Activated T-helper 2 cell treated with anti-CD3 and anti-CD28 coated beads, Interferon-gamma antibody, Interleukin-2, Interleukin-4, amounts not matched to agents 10 μg/mL and 5 μg/mL and 100 μg/mL, durations not matched to agents 14 hours and 24 hours and 36 hours (primary cell): ENCODE results near the gene DVL1. TPM values are rescaled to one million over a fixed set of nuclear protein-coding genes. Genes with fewer than 3 reads are reported as not detected.
"Not testable (repeated sequence)": the region's sequence is repeated elsewhere in the genome, so short reads cannot be mapped to it uniquely, and the experiment has no call there.

Source experiments
- DNase-seq: peaks from one replicate; pipeline ENCODE4 v3.0.0; 2021; ENCODE audit warnings: low spot score
- H3K27ac Mint-ChIP-seq: one replicate; pipeline ENCODE4 v1.8.0; 2021; ENCODE audit warnings: mixed read lengths
- H3K27me3 Mint-ChIP-seq: one replicate; pipeline ENCODE4 v1.8.0; 2021; ENCODE audit warnings: low read depth, mixed read lengths
- H3K36me3 Mint-ChIP-seq: one replicate; pipeline ENCODE4 v1.8.0; 2021; ENCODE audit warnings: low read depth, mixed read lengths
- H3K4me1 Mint-ChIP-seq: one replicate; pipeline ENCODE4 v1.8.0; 2021; ENCODE audit warnings: low read depth, mixed read lengths
- H3K4me3 Mint-ChIP-seq: one replicate; pipeline ENCODE4 v1.8.0; 2021; ENCODE audit warnings: low read depth, mild to moderate bottlenecking, moderate library complexity, mixed read lengths
- H3K9me3 Mint-ChIP-seq: one replicate; pipeline ENCODE4 v1.8.0; 2021; ENCODE audit warnings: mixed read lengths
- intact Hi-C: fragments of 100-400 bp; cut with micrococcal nuclease; formaldehyde crosslinking; loops from one replicate; pipeline ENCODE4 v1.15.1; 2023
- total RNA-seq: library from RNA; stranded (reverse); gene quantifications from 2 replicates; pipeline ENCODE4 v1.2.3, GENCODE V29; 2022

The DVL1 gene
- total RNA-seq, 1 donor from 2014 or later, result 60.7 TPM

- H3K36me3 Mint-ChIP-seq, result peaks cover 46% of the 10 kb centered on the region
- H3K27me3 Mint-ChIP-seq, intact Hi-C loops, H3K27ac Mint-ChIP-seq, H3K9me3 Mint-ChIP-seq, H3K4me1 Mint-ChIP-seq, DNase-seq, H3K4me3 Mint-ChIP-seq: not testable (repeated sequence)
Measured at GRCh38 chr1:1385339-1385738, 36.1 kb upstream of the DVL1 start.

GRCh38 chr1:1381294-1381693 lies 32.1 kb upstream of the DVL1 start:
- Mint-ChIP-seq H3K4me3 (no peak overlapping the region), H3K9me3 (no peaks in the 10 kb centered on the region), H3K4me1 (peaks cover 7% of the 10 kb centered on the region), H3K27ac (no peak overlapping the region), H3K27me3 (no peaks in the 10 kb centered on the region), H3K36me3 (peaks cover 7% of the 10 kb centered on the region)
- intact Hi-C loops, result no loop called here
- DNase-seq, result no peak

GRCh38 chr1:1380860-1381259 lies 31.6 kb upstream of the DVL1 start:
- no peak overlapping the region for H3K4me3 Mint-ChIP-seq
- H3K4me1 Mint-ChIP-seq, result peaks cover 7% of the 10 kb centered on the region
- H3K9me3 Mint-ChIP-seq, result no peaks in the 10 kb centered on the region
- intact Hi-C loops, result no loop called here
- peaks cover 3% of the 10 kb centered on the region for H3K36me3 Mint-ChIP-seq
- H3K27ac Mint-ChIP-seq, result no peak overlapping the region
- H3K27me3 Mint-ChIP-seq, result no peaks in the 10 kb centered on the region
- no peak for DNase-seq

- no peak for DNase-seq
- no peak overlapping the region for H3K4me3 Mint-ChIP-seq
- intact Hi-C loops, result loop anchor here (10.0 kb wide), 1 partner anchor 73 kb away; the partner anchor contains the start of genes ACAP3 and PUSL1
- H3K4me1 Mint-ChIP-seq, result peaks cover 14% of the 10 kb centered on the region
- no peak overlapping the region for H3K27ac Mint-ChIP-seq
- peaks cover 12% of the 10 kb centered on the region for H3K36me3 Mint-ChIP-seq
- H3K9me3 Mint-ChIP-seq, result no peaks in the 10 kb centered on the region
- H3K27me3 Mint-ChIP-seq, result no peaks in the 10 kb centered on the region
Measured at GRCh38 chr1:1377540-1378205, 28.5 kb upstream of the DVL1 start.

GRCh38 chr1:1376551-1377226 lies 27.5 kb upstream of the DVL1 start:
- intact Hi-C loops, result loop anchor here (10.0 kb wide), 1 partner anchor 72 kb away; the partner anchor contains the start of genes ACAP3 and PUSL1
- Mint-ChIP-seq H3K36me3 (peaks cover 15% of the 10 kb centered on the region), H3K9me3 (no peaks in the 10 kb centered on the region), H3K4me1 (peaks cover 16% of the 10 kb centered on the region), H3K4me3 (peak overlapping the region; percentile 87), H3K27me3 (no peaks in the 10 kb centered on the region), H3K27ac (peak overlapping the region; percentile 95)
- no peak for DNase-seq

GRCh38 chr1:1374929-1375662 lies 25.9 kb upstream of the DVL1 start, which contains the start of gene AURKAIP1:
Gene AURKAIP1 (minus strand): TSS chr1:1375207. CDS start chr1:1374756, 451 bp downstream.
- peak; percentile 97 for DNase-seq
- peaks cover 15% of the 10 kb centered on the region for H3K36me3 Mint-ChIP-seq
- peaks cover 16% of the 10 kb centered on the region for H3K4me1 Mint-ChIP-seq
- no peaks in the 10 kb centered on the region for H3K9me3 Mint-ChIP-seq
- peak within 1 kb of the TSS; percentile 87 for H3K4me3 Mint-ChIP-seq
- peak within 1 kb of the TSS; percentile 95 for H3K27ac Mint-ChIP-seq
- no peaks in the 10 kb centered on the region for H3K27me3 Mint-ChIP-seq
- intact Hi-C loops, result loop anchor here (1.0 to 10.0 kb wide), 4 partner anchors 24 to 70 kb away; partner anchors contain the start of genes ACAP3, CCNL2, DVL1 and MRPL20

GRCh38 chr1:1374589-1374928 lies 25.3 kb upstream of the DVL1 start:
- no peaks in the 10 kb centered on the region for H3K27me3 Mint-ChIP-seq
- peak overlapping the region; percentile 33 for H3K27ac Mint-ChIP-seq
- intact Hi-C loops, result loop anchor here (2.0 to 10.0 kb wide), 2 partner anchors 26 to 70 kb away; partner anchors contain the start of genes ACAP3, DVL1 and PUSL1
- no peaks in the 10 kb centered on the region for H3K9me3 Mint-ChIP-seq
- H3K36me3 Mint-ChIP-seq, result peaks cover 15% of the 10 kb centered on the region
- no peak for DNase-seq
- H3K4me1 Mint-ChIP-seq, result peaks cover 16% of the 10 kb centered on the region
- peak overlapping the region; percentile 87 for H3K4me3 Mint-ChIP-seq

- H3K27ac Mint-ChIP-seq, result no peak overlapping the region
- no peaks in the 10 kb centered on the region for H3K27me3 Mint-ChIP-seq
- H3K9me3 Mint-ChIP-seq, result no peaks in the 10 kb centered on the region
- H3K36me3 Mint-ChIP-seq, result peaks cover 15% of the 10 kb centered on the region
- intact Hi-C loops, result loop anchor here (2.0 to 10.0 kb wide), 2 partner anchors 25 to 69 kb away; partner anchors contain the start of genes ACAP3, DVL1 and PUSL1
- DNase-seq, result no peak
- H3K4me3 Mint-ChIP-seq, result peak overlapping the region; percentile 87
- H3K4me1 Mint-ChIP-seq, result peaks cover 16% of the 10 kb centered on the region
Measured at GRCh38 chr1:1373815-1374588, 24.8 kb upstream of the DVL1 start.

- intact Hi-C loops, result loop anchor here (10.0 kb wide), 1 partner anchor 68 kb away; the partner anchor contains the start of genes ACAP3 and PUSL1
- no peaks in the 10 kb centered on the region for H3K27me3 Mint-ChIP-seq
- no peak overlapping the region for H3K27ac Mint-ChIP-seq
- no peaks in the 10 kb centered on the region for H3K9me3 Mint-ChIP-seq
- peaks cover 15% of the 10 kb centered on the region for H3K36me3 Mint-ChIP-seq
- DNase-seq, result no peak
- peak overlapping the region; percentile 87 for H3K4me3 Mint-ChIP-seq
- H3K4me1 Mint-ChIP-seq, result peaks cover 16% of the 10 kb centered on the region
Measured at GRCh38 chr1:1373051-1373814, 24.0 kb upstream of the DVL1 start.

- peaks cover 16% of the 10 kb centered on the region for H3K4me1 Mint-ChIP-seq
- peak; percentile 74 for DNase-seq
- no peaks in the 10 kb centered on the region for H3K27me3 Mint-ChIP-seq
- no peaks in the 10 kb centered on the region for H3K9me3 Mint-ChIP-seq
- intact Hi-C loops, result loop anchor here (10.0 kb wide), 1 partner anchor 67 kb away; the partner anchor contains the start of genes ACAP3 and PUSL1
- peak overlapping the region; percentile 67 for H3K4me3 Mint-ChIP-seq
- H3K36me3 Mint-ChIP-seq, result peaks cover 15% of the 10 kb centered on the region
- peak overlapping the region; percentile 58 for H3K27ac Mint-ChIP-seq
Measured at GRCh38 chr1:1371746-1372711, 22.8 kb upstream of the DVL1 start.

GRCh38 chr1:1371364-1371745 lies 22.1 kb upstream of the DVL1 start:
- DNase-seq, result peak; percentile 78
- intact Hi-C loops, result loop anchor here (10.0 kb wide), 1 partner anchor 67 kb away; the partner anchor contains the start of genes ACAP3 and PUSL1
- no peak overlapping the region for H3K27ac Mint-ChIP-seq
- H3K36me3 Mint-ChIP-seq, result peaks cover 15% of the 10 kb centered on the region
- no peaks in the 10 kb centered on the region for H3K27me3 Mint-ChIP-seq
- H3K4me1 Mint-ChIP-seq, result peaks cover 10% of the 10 kb centered on the region
- no peaks in the 10 kb centered on the region for H3K9me3 Mint-ChIP-seq
- peak overlapping the region; percentile 1 for H3K4me3 Mint-ChIP-seq
